ENCODE measurements around the gene SMYD3.

SMYD3 gene

DNA sequence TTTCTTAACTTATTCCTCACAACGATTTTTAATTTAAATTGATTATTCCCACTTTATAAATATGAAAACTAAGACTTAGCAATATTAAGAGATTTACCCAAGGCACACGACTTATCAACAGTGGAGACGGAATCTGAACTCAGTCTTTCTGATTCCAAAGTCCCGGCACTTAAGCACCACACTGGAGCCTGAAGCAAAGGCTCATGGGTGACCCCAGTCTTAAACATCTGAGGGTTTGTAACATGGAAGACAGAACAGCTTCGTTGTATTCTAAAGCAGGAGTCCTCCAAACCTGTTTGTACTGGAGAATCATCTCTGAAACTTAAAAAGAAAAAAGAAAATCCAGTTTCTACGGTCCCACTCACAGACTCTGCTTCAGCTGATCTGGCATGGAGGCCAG is 519.5 kb downstream of the SMYD3 start:
- no peak for DNase-seq (ENCODE audit: low read depth)
- no peak overlapping the region for H3K4me3 ChIP-seq (ENCODE audit: control insufficient read depth, low read depth, low read length)
- TF ChIP-seq, protein P1, sequence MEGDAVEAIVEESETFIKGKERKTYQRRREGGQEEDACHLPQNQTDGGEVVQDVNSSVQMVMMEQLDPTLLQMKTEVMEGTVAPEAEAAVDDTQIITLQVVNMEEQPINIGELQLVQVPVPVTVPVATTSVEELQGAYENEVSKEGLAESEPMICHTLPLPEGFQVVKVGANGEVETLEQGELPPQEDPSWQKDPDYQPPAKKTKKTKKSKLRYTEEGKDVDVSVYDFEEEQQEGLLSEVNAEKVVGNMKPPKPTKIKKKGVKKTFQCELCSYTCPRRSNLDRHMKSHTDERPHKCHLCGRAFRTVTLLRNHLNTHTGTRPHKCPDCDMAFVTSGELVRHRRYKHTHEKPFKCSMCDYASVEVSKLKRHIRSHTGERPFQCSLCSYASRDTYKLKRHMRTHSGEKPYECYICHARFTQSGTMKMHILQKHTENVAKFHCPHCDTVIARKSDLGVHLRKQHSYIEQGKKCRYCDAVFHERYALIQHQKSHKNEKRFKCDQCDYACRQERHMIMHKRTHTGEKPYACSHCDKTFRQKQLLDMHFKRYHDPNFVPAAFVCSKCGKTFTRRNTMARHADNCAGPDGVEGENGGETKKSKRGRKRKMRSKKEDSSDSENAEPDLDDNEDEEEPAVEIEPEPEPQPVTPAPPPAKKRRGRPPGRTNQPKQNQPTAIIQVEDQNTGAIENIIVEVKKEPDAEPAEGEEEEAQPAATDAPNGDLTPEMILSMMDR (IDR thresholded peaks at IDR 0.05; ENCODE audit: control insufficient read depth, insufficient read depth, low read depth, low read length, missing control alignments) = no peak

DNA sequence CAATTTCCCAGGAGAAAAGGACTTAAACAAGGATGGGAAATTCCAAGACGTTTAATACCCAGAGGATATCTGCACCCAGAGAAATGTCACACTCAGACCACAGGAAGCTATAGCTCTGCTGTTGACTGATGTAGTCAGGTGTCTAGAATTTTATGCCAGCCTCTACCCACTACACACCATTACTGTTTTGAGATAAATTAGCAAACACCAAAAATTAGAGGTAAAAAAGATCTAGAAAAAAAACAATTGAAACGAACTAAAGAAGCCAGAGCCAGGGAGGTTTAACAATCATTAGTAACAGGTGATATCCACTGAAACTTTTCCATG is 519.9 kb downstream of the SMYD3 start:
- no peak overlapping the region for H3K4me3 ChIP-seq (ENCODE audit: control insufficient read depth, low read depth, low read length)
- DNase-seq (ENCODE audit: low read depth) = no peak
- TF ChIP-seq, protein P1 (IDR thresholded peaks at IDR 0.05; ENCODE audit: control insufficient read depth, insufficient read depth, low read depth, low read length, missing control alignments) = no peak

DNA sequence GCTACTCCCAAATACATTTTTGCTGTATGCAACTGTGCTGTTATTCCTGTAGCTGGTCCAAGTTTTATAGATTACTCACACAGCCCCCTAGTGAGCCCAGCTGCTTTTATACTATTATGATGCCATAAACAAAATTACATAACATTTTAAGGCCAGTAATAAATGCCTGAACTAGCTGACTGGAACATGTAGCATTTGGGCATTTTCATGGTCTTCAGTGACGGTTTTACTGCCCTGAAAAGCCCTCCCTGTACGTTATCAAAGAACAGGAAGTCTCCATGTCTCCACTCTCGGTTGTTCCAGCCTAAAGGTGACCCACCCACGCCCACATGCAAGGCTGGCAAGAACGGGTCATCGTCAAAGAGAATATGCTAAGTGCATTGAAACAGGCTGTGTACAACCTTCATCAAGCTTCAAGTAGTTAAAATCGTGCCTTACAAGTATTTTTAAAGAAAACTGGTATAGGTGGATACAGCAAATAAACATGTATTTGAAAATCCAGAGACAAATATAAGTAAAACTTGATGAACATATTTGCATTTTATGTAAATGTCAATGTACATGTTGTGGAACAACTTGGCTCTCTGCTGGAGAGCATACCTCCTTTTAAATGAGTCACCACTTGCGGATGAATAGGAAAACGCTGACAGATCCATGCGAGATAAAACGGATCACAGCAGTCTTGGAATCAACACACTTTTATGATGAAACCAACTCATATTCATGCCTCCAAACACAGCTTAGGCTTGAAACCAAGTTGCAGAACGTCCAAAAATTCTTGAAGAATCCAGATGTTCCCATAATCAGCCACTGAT is 520.5 kb downstream of the SMYD3 start:
- DNase-seq (ENCODE audit: low read depth) = peak; percentile 71
- no peak overlapping the region for H3K4me3 ChIP-seq (ENCODE audit: control insufficient read depth, low read depth, low read length)
- TF ChIP-seq, protein P1 (IDR thresholded peaks at IDR 0.05; ENCODE audit: control insufficient read depth, insufficient read depth, low read depth, low read length, missing control alignments) = no peak

DNA sequence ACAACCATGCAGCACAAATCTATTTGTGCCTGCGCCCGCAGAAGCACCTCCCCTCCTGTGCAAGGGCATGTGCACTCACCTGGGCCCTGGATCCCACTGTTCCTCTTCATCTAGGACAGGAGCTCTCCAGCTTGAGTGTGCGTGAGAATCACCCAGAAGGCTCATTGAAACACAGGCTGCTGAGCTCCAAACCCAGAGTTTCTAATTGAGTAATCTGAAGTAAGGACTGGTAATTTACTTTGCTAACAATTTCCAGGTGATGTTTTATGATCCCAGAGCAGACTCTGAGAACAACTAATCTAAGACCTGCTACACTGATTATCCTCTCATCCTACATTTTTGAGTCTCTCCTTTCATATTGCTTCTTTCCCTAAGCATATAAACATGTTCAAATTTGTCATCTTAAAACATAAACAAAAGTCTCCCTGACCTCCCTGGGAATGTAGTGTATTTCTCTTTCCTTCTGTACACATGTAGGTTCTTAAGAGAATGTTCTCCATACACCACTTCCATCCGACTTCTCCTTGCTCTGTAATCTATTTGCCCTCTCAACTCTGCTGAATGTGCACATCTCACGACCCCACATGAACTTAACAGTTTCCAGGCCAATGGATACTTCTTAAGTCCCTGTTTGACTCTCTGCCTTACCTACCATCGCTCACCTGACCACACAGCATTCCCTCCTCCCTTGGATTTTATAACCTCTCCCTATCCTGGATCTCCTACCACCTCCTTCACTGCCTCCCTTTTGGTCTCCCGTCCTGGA is 522.5 kb downstream of the SMYD3 start:
- no peak overlapping the region for H3K4me3 ChIP-seq (ENCODE audit: control insufficient read depth, low read depth, low read length)
- DNase-seq (ENCODE audit: low read depth) = no peak
- TF ChIP-seq, protein P1 (IDR thresholded peaks at IDR 0.05; ENCODE audit: control insufficient read depth, insufficient read depth, low read depth, low read length, missing control alignments) = no peak

DNA sequence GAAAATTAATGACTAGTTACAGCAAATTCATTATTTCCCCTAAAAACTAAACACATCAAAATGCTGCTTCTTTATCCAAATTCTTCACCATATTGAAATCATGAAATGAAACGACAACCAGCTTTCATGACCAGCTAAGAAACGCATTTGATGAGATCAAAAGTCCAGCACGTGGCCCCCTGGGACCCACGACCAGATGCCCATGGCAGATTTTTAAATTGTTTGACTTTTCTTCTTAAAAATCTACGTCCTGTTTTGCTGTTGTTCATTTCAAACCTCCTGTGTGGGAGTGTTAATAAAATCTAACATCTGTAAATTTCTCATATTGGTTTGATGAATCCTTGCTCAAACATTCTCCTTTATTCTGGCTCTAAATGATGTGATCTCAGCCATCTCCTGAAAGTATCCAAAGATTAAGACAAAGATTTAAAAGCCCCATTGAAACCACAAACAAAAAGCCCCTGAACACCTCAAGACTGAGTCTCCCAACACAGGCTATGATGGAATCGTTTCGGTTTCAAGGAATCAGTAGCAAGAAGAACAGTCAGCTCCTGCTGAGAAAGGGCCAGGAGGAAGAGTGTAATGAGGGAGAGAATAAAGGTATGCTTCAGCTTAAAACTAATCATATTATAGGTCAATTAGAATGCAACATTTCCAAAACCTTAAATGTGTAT is 523.6 kb downstream of the SMYD3 start:
- H3K4me3 ChIP-seq (ENCODE audit: control insufficient read depth, low read depth, low read length) = no peak overlapping the region
- no peak for DNase-seq (ENCODE audit: low read depth)
- TF ChIP-seq, protein P1 (IDR thresholded peaks at IDR 0.05; ENCODE audit: control insufficient read depth, insufficient read depth, low read depth, low read length, missing control alignments) = no peak

DNA sequence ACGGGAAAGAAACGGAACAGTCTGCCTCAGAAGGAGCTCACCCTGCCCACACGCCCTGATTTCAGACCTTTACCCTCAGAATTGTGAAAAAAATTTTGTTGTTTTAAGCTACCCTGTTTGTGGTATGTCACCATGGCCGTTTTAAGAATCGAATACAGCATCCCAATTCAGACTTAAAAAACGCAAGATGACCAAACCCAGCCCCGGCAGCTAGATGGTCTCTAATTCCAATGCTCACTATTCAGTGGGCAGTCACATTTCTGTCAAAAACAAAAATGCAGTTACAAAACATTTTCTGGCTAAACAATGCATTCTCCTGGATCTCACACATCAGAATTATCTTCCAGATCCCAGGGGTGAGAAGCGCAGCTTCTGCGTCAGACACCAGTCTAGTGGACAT is 527.5 kb downstream of the SMYD3 start:
- no peak for DNase-seq (ENCODE audit: low read depth)
- TF ChIP-seq, protein P1 (IDR thresholded peaks at IDR 0.05; ENCODE audit: control insufficient read depth, insufficient read depth, low read depth, low read length, missing control alignments) = no peak

More for the DNA sequence above, 527.5 kb downstream of the SMYD3 start:
- H3K4me3 ChIP-seq (ENCODE audit: control insufficient read depth, low read depth, low read length) = no peak overlapping the region
